ENCODE results near the gene PRICKLE4. TPM values are rescaled to one million over a fixed set of nuclear protein-coding genes. Genes with fewer than 3 reads are reported as not detected.
A peak's percentile ranks its signal among the peaks of the same experiment; 100 is the strongest.

Gene PRICKLE4
- total RNA-seq, 2 experiments from 2014 or later: 0.71 TPM; not detected in 1

GRCh38 chr6:41767112-41767833 lies 13.3 kb upstream of the PRICKLE4 start:
- no peaks in the 10 kb centered on the region for H3K27me3 Mint-ChIP-seq
- CTCF ChIA-PET: no interaction called here
- no peaks in the 10 kb centered on the region for H3K4me1 Mint-ChIP-seq (ENCODE audit: low read depth)
- H3K4me3 Mint-ChIP-seq: no peak overlapping the region
- no peaks in the 10 kb centered on the region for H3K9me3 Mint-ChIP-seq
- peaks cover 5% of the 10 kb centered on the region for H3K36me3 Mint-ChIP-seq
- H3K27ac Mint-ChIP-seq: no peak overlapping the region
- intact Hi-C loops (cut with micrococcal nuclease): no loop called here
- no peak for DNase-seq
- POLR2A ChIA-PET: no interaction called here

- ChIA-PET POLR2A (interaction anchor here (0.6 kb wide), 1 partner anchor 19 kb away, joined by 3 read pairs; the partner anchor contains the start of gene TOMM6), CTCF (no interaction called here)
- no peaks in the 10 kb centered on the region for H3K9me3 Mint-ChIP-seq
- H3K27me3 Mint-ChIP-seq: no peaks in the 10 kb centered on the region
- intact Hi-C loops (cut with micrococcal nuclease): no loop called here
- no peak overlapping the region for H3K4me3 Mint-ChIP-seq
- no peak for DNase-seq
- no peaks in the 10 kb centered on the region for H3K4me1 Mint-ChIP-seq (ENCODE audit: low read depth)
- peaks cover 7% of the 10 kb centered on the region for H3K36me3 Mint-ChIP-seq
- no peak overlapping the region for H3K27ac Mint-ChIP-seq
Measured at GRCh38 chr6:41768545-41769308, 11.9 kb upstream of the PRICKLE4 start.

GRCh38 chr6:41769376-41769775 lies 11.2 kb upstream of the PRICKLE4 start:
- no peak overlapping the region for H3K27ac Mint-ChIP-seq
- no peaks in the 10 kb centered on the region for H3K27me3 Mint-ChIP-seq
- DNase-seq: no peak
- intact Hi-C loops (cut with micrococcal nuclease): no loop called here
- H3K36me3 Mint-ChIP-seq: peaks cover 11% of the 10 kb centered on the region
- H3K4me3 Mint-ChIP-seq: no peak overlapping the region
- H3K4me1 Mint-ChIP-seq (ENCODE audit: low read depth): no peaks in the 10 kb centered on the region
- no peaks in the 10 kb centered on the region for H3K9me3 Mint-ChIP-seq
- CTCF ChIA-PET: no interaction called here
- POLR2A ChIA-PET: no interaction called here

- intact Hi-C loops (cut with micrococcal nuclease): no loop called here
- ChIA-PET CTCF (no interaction called here), POLR2A (interaction anchor here (0.6 kb wide), 1 partner anchor 328 kb away, joined by 3 read pairs; no protein-coding TSS in a partner anchor)
- Mint-ChIP-seq H3K4me3 (no peak overlapping the region), H3K36me3 (peaks cover 16% of the 10 kb centered on the region), H3K27me3 (no peaks in the 10 kb centered on the region), H3K9me3 (no peaks in the 10 kb centered on the region), H3K27ac (no peak overlapping the region), H3K4me1 (ENCODE audit: low read depth) (no peaks in the 10 kb centered on the region)
- no peak for DNase-seq
Measured at GRCh38 chr6:41770381-41771057, 10.1 kb upstream of the PRICKLE4 start.

- DNase-seq: no peak
- Mint-ChIP-seq H3K4me1 (ENCODE audit: low read depth) (no peaks in the 10 kb centered on the region), H3K9me3 (no peaks in the 10 kb centered on the region), H3K27ac (no peak overlapping the region), H3K27me3 (no peaks in the 10 kb centered on the region), H3K36me3 (peaks cover 16% of the 10 kb centered on the region), H3K4me3 (no peak overlapping the region)
- intact Hi-C loops (cut with micrococcal nuclease): no loop called here
- ChIA-PET CTCF (interaction anchor here (1.3 kb wide), 1 partner anchor 15 kb away, joined by 4 read pairs; no protein-coding TSS in a partner anchor), POLR2A (interaction anchor here (0.6 kb wide), 1 partner anchor 329 kb away, joined by 3 read pairs; no protein-coding TSS in a partner anchor)
Measured at GRCh38 chr6:41771058-41771983, 9.3 kb upstream of the PRICKLE4 start.

GRCh38 chr6:41774841-41775240 lies 5.7 kb upstream of the PRICKLE4 start:
- ChIA-PET CTCF (interaction anchor here (0.6 to 3.4 kb wide), 6 partner anchors 12 to 408 kb away, joined by 3 to 22 read pairs (median 4); partner anchors contain the start of gene TOMM6), POLR2A (interaction anchor here (0.6 kb wide), 1 partner anchor 120 kb away, joined by 3 read pairs; no protein-coding TSS in a partner anchor)
- Mint-ChIP-seq H3K9me3 (no peaks in the 10 kb centered on the region), H3K4me1 (ENCODE audit: low read depth) (peaks cover 7% of the 10 kb centered on the region), H3K4me3 (no peak overlapping the region), H3K27ac (no peak overlapping the region), H3K27me3 (no peaks in the 10 kb centered on the region), H3K36me3 (peaks cover 16% of the 10 kb centered on the region)
- intact Hi-C loops (cut with micrococcal nuclease): loop anchor here (5.0 kb wide), 1 partner anchor 38 kb away; the partner anchor contains the start of gene TFEB
- DNase-seq: no peak

- Mint-ChIP-seq H3K36me3 (peaks cover 16% of the 10 kb centered on the region), H3K4me3 (no peak overlapping the region), H3K27ac (no peak overlapping the region), H3K9me3 (no peaks in the 10 kb centered on the region), H3K4me1 (ENCODE audit: low read depth) (peaks cover 7% of the 10 kb centered on the region), H3K27me3 (no peaks in the 10 kb centered on the region)
- ChIA-PET CTCF (interaction anchor here (0.7 to 3.4 kb wide), 9 partner anchors 11 to 408 kb away, joined by 3 to 22 read pairs (median 4); partner anchors contain the start of gene TOMM6), POLR2A (interaction anchor here (0.7 kb wide), 1 partner anchor 60 kb away, joined by 3 read pairs; no protein-coding TSS in a partner anchor)
- intact Hi-C loops (cut with micrococcal nuclease): loop anchor here (5.0 kb wide), 1 partner anchor 38 kb away; the partner anchor contains the start of gene TFEB
- no peak for DNase-seq
Measured at GRCh38 chr6:41775293-41775882, 5.2 kb upstream of the PRICKLE4 start.

- peaks cover 13% of the 10 kb centered on the region for H3K4me1 Mint-ChIP-seq (ENCODE audit: low read depth)
- H3K27ac Mint-ChIP-seq: no peak overlapping the region
- peaks cover 6% of the 10 kb centered on the region for H3K27me3 Mint-ChIP-seq
- H3K36me3 Mint-ChIP-seq: peaks cover 9% of the 10 kb centered on the region
- CTCF ChIA-PET: interaction anchor here (1.2 to 1.8 kb wide), 3 partner anchors 9 to 266 kb away, joined by 3 to 22 read pairs (median 5); partner anchors contain the start of gene TOMM6
- no peak for DNase-seq
- POLR2A ChIA-PET: interaction anchor here (1.0 kb wide), 1 partner anchor 327 kb away, joined by 3 read pairs; no protein-coding TSS in a partner anchor
- H3K9me3 Mint-ChIP-seq: no peaks in the 10 kb centered on the region
- H3K4me3 Mint-ChIP-seq: peak overlapping the region; percentile 85
- intact Hi-C loops (cut with micrococcal nuclease): loop anchor here (5.0 kb wide), 1 partner anchor 40 kb away; the partner anchor contains the start of gene TFEB
Measured at GRCh38 chr6:41777551-41778285, 2.9 kb upstream of the PRICKLE4 start.

GRCh38 chr6:41778895-41779294 lies 1.7 kb upstream of the PRICKLE4 start:
- H3K9me3 Mint-ChIP-seq: no peaks in the 10 kb centered on the region
- H3K27ac Mint-ChIP-seq: peak overlapping the region; percentile 38
- H3K36me3 Mint-ChIP-seq: peaks cover 9% of the 10 kb centered on the region
- POLR2A ChIA-PET: interaction anchor here (1.0 kb wide), 1 partner anchor 326 kb away, joined by 3 read pairs; no protein-coding TSS in a partner anchor
- CTCF ChIA-PET: interaction anchor here (0.7 to 1.8 kb wide), 3 partner anchors 8 to 265 kb away, joined by 3 to 22 read pairs (median 3); partner anchors contain the start of gene TOMM6
- H3K4me1 Mint-ChIP-seq (ENCODE audit: low read depth): peaks cover 13% of the 10 kb centered on the region
- intact Hi-C loops (cut with micrococcal nuclease): loop anchor here (1.0 to 5.0 kb wide), 2 partner anchors 8 to 42 kb away; partner anchors contain the start of genes TFEB and TOMM6
- H3K27me3 Mint-ChIP-seq: peaks cover 6% of the 10 kb centered on the region
- peak overlapping the region; percentile 85 for H3K4me3 Mint-ChIP-seq
- no peak for DNase-seq

- H3K27ac Mint-ChIP-seq: no peak overlapping the region
Measured at GRCh38 chr6:41779336-41779735, 1.2 kb upstream of the PRICKLE4 start.

More at GRCh38 chr6:41779336-41779735, 1.2 kb upstream of the PRICKLE4 start:
- intact Hi-C loops (cut with micrococcal nuclease): loop anchor here (1.0 to 5.0 kb wide), 2 partner anchors 8 to 42 kb away; partner anchors contain the start of genes TFEB and TOMM6
- no peaks in the 10 kb centered on the region for H3K9me3 Mint-ChIP-seq
- POLR2A ChIA-PET: no interaction called here
- CTCF ChIA-PET: interaction anchor here (0.6 to 1.0 kb wide), 6 partner anchors 9 to 435 kb away, joined by 3 to 5 read pairs (median 3); partner anchors contain the start of genes BYSL and MED20
- no peak for DNase-seq
- H3K36me3 Mint-ChIP-seq: peaks cover 6% of the 10 kb centered on the region
- H3K4me3 Mint-ChIP-seq: peak overlapping the region; percentile 85
- peaks cover 13% of the 10 kb centered on the region for H3K4me1 Mint-ChIP-seq (ENCODE audit: low read depth)
- H3K27me3 Mint-ChIP-seq: peaks cover 6% of the 10 kb centered on the region

All from activated CD4-positive, alpha-beta memory T cell treated with anti-CD3 and anti-CD28 coated beads for 36 hours (primary cell).